Measurements from ENCODE around the gene UIMC1.

UIMC1 gene

GRCh38 chr5:176902911-176903664 is 103.5 kb downstream of the UIMC1 start:
- Mint-ChIP-seq H3K4me1 (ENCODE audit: low read depth in 2 of 2) (peaks cover 11 to 14% of the 10 kb centered on the region in 2 donors), H3K4me3 (no peak overlapping the region), H3K36me3 (ENCODE audit: insufficient read depth) (peaks cover 27% of the 10 kb centered on the region), H3K27ac (peak overlapping the region in 1 of 2 donors; percentile 35), H3K27me3 (no peaks in the 10 kb centered on the region), H3K9me3 (no peaks in the 10 kb centered on the region)
- ATAC-seq (replicated peaks) (no peak), DNase-seq (no peak)

- no peak overlapping the region for H3K27ac Mint-ChIP-seq
- H3K4me3 Mint-ChIP-seq, result no peak overlapping the region
- DNase-seq, result no peak
- H3K9me3 Mint-ChIP-seq, result no peaks in the 10 kb centered on the region
- H3K27me3 Mint-ChIP-seq, result peaks cover 0 to 7% of the 10 kb centered on the region in 2 donors
- H3K4me1 Mint-ChIP-seq (ENCODE audit: low read depth in 2 of 2), result peaks cover 11 to 14% of the 10 kb centered on the region in 2 donors
- peaks cover 21% of the 10 kb centered on the region for H3K36me3 Mint-ChIP-seq (ENCODE audit: insufficient read depth)
- ATAC-seq (replicated peaks), result no peak
Measured at GRCh38 chr5:176902102-176902814, 104.3 kb downstream of the UIMC1 start.

- no peak for ATAC-seq (replicated peaks)
- no peak for DNase-seq
- H3K4me1 Mint-ChIP-seq (ENCODE audit: low read depth in 2 of 2), result peaks cover 11 to 14% of the 10 kb centered on the region in 2 donors
- no peak overlapping the region for H3K4me3 Mint-ChIP-seq
- H3K9me3 Mint-ChIP-seq, result no peaks in the 10 kb centered on the region
- peaks cover 0 to 8% of the 10 kb centered on the region in 2 donors for H3K27me3 Mint-ChIP-seq
- peaks cover 15% of the 10 kb centered on the region for H3K36me3 Mint-ChIP-seq (ENCODE audit: insufficient read depth)
- no peak overlapping the region for H3K27ac Mint-ChIP-seq
Measured at GRCh38 chr5:176901260-176902101, 105.1 kb downstream of the UIMC1 start.

GRCh38 chr5:176900780-176901204 is 105.8 kb downstream of the UIMC1 start:
- peaks cover 11 to 14% of the 10 kb centered on the region in 2 donors for H3K4me1 Mint-ChIP-seq (ENCODE audit: low read depth in 2 of 2)
- no peak overlapping the region for H3K4me3 Mint-ChIP-seq
- DNase-seq, result no peak
- H3K27ac Mint-ChIP-seq, result peak overlapping the region; percentile 11 to 80
- no peak for ATAC-seq (replicated peaks)
- peaks cover 0 to 8% of the 10 kb centered on the region in 2 donors for H3K27me3 Mint-ChIP-seq
- no peaks in the 10 kb centered on the region for H3K9me3 Mint-ChIP-seq
- H3K36me3 Mint-ChIP-seq (ENCODE audit: insufficient read depth), result peaks cover 11% of the 10 kb centered on the region

GRCh38 chr5:176899946-176900779 is 106.4 kb downstream of the UIMC1 start:
- ATAC-seq (replicated peaks), result no peak
- Mint-ChIP-seq H3K4me3 (no peak overlapping the region), H3K4me1 (ENCODE audit: low read depth in 2 of 2) (peaks cover 11 to 14% of the 10 kb centered on the region in 2 donors), H3K36me3 (ENCODE audit: insufficient read depth) (peaks cover 5% of the 10 kb centered on the region), H3K27me3 (peaks cover 0 to 8% of the 10 kb centered on the region in 2 donors), H3K27ac (peak overlapping the region; percentile 11 to 80), H3K9me3 (no peaks in the 10 kb centered on the region)
- no peak for DNase-seq

GRCh38 chr5:176899296-176899891 is 107.2 kb downstream of the UIMC1 start, which contains the start of gene HK3:
Gene HK3, minus strand, starts transcription at chr5:176899346. Its CDS starts 3,187 bp downstream, at chr5:176896159.
- peaks cover 3% of the 10 kb centered on the region for H3K36me3 Mint-ChIP-seq (ENCODE audit: insufficient read depth)
- H3K9me3 Mint-ChIP-seq, result no peaks in the 10 kb centered on the region
- peak within 1 kb of the TSS in 1 of 2 donors; percentile 80 for H3K27ac Mint-ChIP-seq
- peaks cover 11 to 14% of the 10 kb centered on the region in 2 donors for H3K4me1 Mint-ChIP-seq (ENCODE audit: low read depth in 2 of 2)
- DNase-seq (no peak), ATAC-seq (replicated peaks) (peak; percentile 12)
- peaks cover 0 to 9% of the 10 kb centered on the region in 2 donors for H3K27me3 Mint-ChIP-seq
- H3K4me3 Mint-ChIP-seq, result peak within 1 kb of the TSS in 1 of 2 donors; percentile 19

- ATAC-seq (replicated peaks), result no peak
- H3K27ac Mint-ChIP-seq, result no peak overlapping the region
- DNase-seq, result no peak
- H3K9me3 Mint-ChIP-seq, result no peaks in the 10 kb centered on the region
- H3K27me3 Mint-ChIP-seq, result peaks cover 6 to 21% of the 10 kb centered on the region in 2 donors
- H3K36me3 Mint-ChIP-seq (ENCODE audit: insufficient read depth), result peaks cover 5% of the 10 kb centered on the region
- H3K4me3 Mint-ChIP-seq, result no peak overlapping the region
- peaks cover 14 to 17% of the 10 kb centered on the region in 2 donors for H3K4me1 Mint-ChIP-seq (ENCODE audit: low read depth in 2 of 2)
Measured at GRCh38 chr5:176897263-176897662, 109.3 kb downstream of the UIMC1 start.

- H3K36me3 Mint-ChIP-seq (ENCODE audit: insufficient read depth), result peaks cover 8% of the 10 kb centered on the region
- DNase-seq (no peak), ATAC-seq (replicated peaks) (no peak)
- no peak overlapping the region for H3K27ac Mint-ChIP-seq
- H3K4me1 Mint-ChIP-seq (ENCODE audit: low read depth in 2 of 2), result peaks cover 10 to 17% of the 10 kb centered on the region in 2 donors
- H3K27me3 Mint-ChIP-seq, result peaks cover 17 to 36% of the 10 kb centered on the region in 2 donors
- no peak overlapping the region for H3K4me3 Mint-ChIP-seq
- no peaks in the 10 kb centered on the region for H3K9me3 Mint-ChIP-seq
Measured at GRCh38 chr5:176895831-176896230, 110.7 kb downstream of the UIMC1 start.

- ATAC-seq (replicated peaks) (no peak), DNase-seq (no peak)
- Mint-ChIP-seq H3K36me3 (ENCODE audit: insufficient read depth) (peaks cover 8% of the 10 kb centered on the region), H3K27me3 (peaks cover 24 to 51% of the 10 kb centered on the region in 2 donors), H3K9me3 (no peaks in the 10 kb centered on the region), H3K27ac (no peak overlapping the region), H3K4me1 (ENCODE audit: low read depth in 2 of 2) (peaks cover 3 to 8% of the 10 kb centered on the region in 2 donors), H3K4me3 (no peak overlapping the region)
Measured at GRCh38 chr5:176894298-176894697, 112.3 kb downstream of the UIMC1 start.

- no peak overlapping the region for H3K4me3 Mint-ChIP-seq
- peaks cover 9% of the 10 kb centered on the region for H3K36me3 Mint-ChIP-seq (ENCODE audit: insufficient read depth)
- no peak overlapping the region for H3K27ac Mint-ChIP-seq
- DNase-seq (no peak), ATAC-seq (replicated peaks) (no peak)
- peaks cover 24 to 62% of the 10 kb centered on the region in 2 donors for H3K27me3 Mint-ChIP-seq
- no peaks in the 10 kb centered on the region for H3K9me3 Mint-ChIP-seq
- H3K4me1 Mint-ChIP-seq (ENCODE audit: low read depth in 2 of 2), result peaks cover 0 to 6% of the 10 kb centered on the region in 2 donors
Measured at GRCh38 chr5:176892663-176893062, 113.9 kb downstream of the UIMC1 start.

- DNase-seq, result no peak
- Mint-ChIP-seq H3K27me3 (peaks cover 24 to 58% of the 10 kb centered on the region in 2 donors), H3K27ac (no peak overlapping the region), H3K36me3 (ENCODE audit: insufficient read depth) (peaks cover 9% of the 10 kb centered on the region), H3K9me3 (no peaks in the 10 kb centered on the region), H3K4me1 (ENCODE audit: low read depth in 2 of 2) (peaks cover 0 to 6% of the 10 kb centered on the region in 2 donors), H3K4me3 (no peak overlapping the region)
- ATAC-seq (replicated peaks), result no peak
Measured at GRCh38 chr5:176891331-176891958, 115.1 kb downstream of the UIMC1 start.
